ENCODE results near the gene RBM23. TPM values are rescaled to one million over a fixed set of nuclear protein-coding genes. Genes with fewer than 3 reads are reported as not detected.

Gene RBM23
- total RNA-seq, 4 donors from 2014 or later = 41.7 to 694 (median 368) TPM

GRCh38 chr14:22939684-22940083, 20.7 kb upstream of the RBM23 start:
- TF ChIP-seq CTCF (IDR thresholded peaks at IDR 0.05; ENCODE audit: low read depth) = no peak

DNA sequence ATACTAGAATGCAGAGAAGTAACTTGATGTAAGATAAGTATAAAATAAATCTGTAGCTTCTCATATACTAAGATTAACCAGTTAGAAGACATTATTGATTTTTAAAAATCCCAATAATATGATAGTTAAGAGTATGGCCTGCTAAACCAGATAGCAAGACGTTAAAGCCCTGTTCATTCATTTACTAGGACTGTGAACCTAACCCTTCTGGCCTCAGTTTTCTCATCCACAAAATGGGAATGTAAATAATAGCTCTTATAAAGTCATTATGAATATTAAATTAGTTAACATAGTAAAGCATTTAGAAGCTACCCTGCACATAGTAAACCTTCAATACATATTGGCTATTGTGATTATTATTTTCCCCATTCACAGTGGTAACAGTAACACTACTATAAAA, 16.2 kb upstream of the RBM23 start:
- TF ChIP-seq CTCF (IDR thresholded peaks at IDR 0.05; ENCODE audit: low read depth) = no peak

DNA sequence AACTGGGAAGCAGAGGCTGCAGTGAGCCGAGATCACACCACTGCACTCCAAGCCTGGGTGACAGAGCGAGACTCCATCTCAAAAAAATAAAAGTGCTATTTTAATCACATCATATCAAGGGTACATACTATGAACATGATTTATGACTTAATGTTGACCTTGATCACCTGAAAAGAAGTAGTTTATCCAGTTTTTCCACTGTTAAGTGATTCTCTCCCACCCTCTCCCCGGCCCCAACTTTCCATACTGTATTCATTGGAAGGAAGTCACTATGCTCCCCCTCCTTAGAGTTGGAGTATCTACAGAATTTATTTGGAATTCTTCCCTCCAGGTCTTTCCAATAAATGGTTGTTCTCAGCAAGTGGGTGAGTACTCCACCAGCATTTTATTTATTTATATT, 13.2 kb upstream of the RBM23 start:
- no peak for TF ChIP-seq CTCF (IDR thresholded peaks at IDR 0.05; ENCODE audit: low read depth)

GRCh38 chr14:22929961-22930364, 11.0 kb upstream of the RBM23 start:
- TF ChIP-seq CTCF (IDR thresholded peaks at IDR 0.05; ENCODE audit: low read depth) = no peak

GRCh38 chr14:22929104-22929960, 10.4 kb upstream of the RBM23 start, which contains the start of gene PRMT5:
Gene PRMT5 (minus strand): TSS chr14:22929376. CDS start chr14:22929361, 15 bp downstream.
- no peak for TF ChIP-seq CTCF (IDR thresholded peaks at IDR 0.05; ENCODE audit: low read depth)

DNA sequence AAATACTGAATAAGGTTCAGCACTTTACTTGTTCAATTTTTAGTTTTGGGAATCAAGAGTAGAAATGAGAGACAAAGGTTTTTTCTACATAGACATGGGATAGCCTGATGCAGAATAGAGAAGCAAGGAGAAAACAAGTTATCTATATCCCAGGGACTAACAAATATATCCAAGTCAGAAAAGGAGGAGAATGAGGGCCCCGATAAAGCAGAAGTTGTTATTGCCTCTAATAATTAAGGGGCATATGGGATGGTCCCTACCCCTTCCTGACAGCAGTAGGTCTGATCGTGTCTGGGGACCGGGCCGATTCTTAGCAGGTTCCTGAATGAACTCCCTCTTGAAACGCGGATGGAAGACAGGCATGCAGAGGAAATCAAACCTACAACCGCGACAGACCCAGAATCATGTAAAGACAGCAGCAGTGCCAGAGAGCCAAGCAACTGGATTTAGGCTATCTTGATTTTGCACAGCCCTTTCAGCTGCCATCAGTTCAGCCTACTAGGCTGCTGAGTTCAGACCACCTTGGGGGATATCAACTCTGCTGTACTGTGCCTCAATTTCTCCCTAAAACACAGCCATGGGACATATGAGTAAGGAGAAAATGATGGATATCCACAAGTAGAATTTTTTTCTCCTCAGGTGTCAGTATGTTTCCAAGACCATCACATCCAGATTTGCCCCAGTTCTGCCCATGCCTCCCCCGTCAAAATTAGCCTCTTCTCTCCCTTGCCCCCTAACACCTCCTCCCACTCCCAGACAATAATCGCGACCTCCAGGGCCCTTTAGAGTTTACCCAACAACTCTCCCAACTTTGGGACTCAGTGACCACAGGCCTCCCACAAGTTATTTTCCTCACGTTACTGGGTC, 9.5 kb upstream of the RBM23 start:
- TF ChIP-seq CTCF (IDR thresholded peaks at IDR 0.05; ENCODE audit: low read depth) = no peak

DNA sequence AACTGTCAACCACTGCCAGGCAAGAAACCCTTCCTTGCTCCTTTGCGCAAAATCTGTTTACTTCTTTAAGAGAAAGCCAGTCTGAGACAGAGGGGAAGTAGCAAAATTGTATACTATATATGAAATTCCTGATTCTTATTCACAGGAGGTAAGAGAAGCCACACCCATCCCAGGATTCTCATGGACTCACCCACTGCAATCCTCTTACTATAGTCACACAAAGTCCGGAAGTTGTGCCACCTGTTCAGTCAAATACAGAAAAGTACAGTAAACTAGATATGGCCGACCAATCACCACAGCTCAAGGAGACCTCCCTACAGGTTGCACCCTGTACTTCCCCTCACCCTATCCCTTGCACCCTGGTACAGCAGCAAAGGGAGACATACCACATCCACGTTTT, 7.4 kb upstream of the RBM23 start:
- TF ChIP-seq CTCF (IDR thresholded peaks at IDR 0.05; ENCODE audit: low read depth) = no peak
